K562 (cell line): ENCODE measurements around the gene PIGQ. TPM values are rescaled to one million over a fixed set of nuclear protein-coding genes. Genes with fewer than 3 reads are reported as not detected.

Experiments used
- ATAC-seq: fragments of 200-7000 bp; cut with Tn5 transposase; 3 replicates; pipeline ENCODE4 v1.9.1; 2020; ENCODE audit warnings: moderate library complexity
- BruUV-seq: library from RNA; stranded (reverse); fragments of 400-500 nt; replicated peaks from 2 replicates; lab custom pipeline; 2021; lab: Mats Ljungman, UMichigan
- CTCF ChIA-PET: fragments of 300-600 bp; formaldehyde crosslinking; extraction: SDS; loops from one replicate; lab custom pipeline; 2021; ENCODE audit warnings: low intra/inter-chr PET ratio; lab: Yijun Ruan, JAX
- POLR2A ChIA-PET: fragments of 300-600, 350-650 bp; sonication (Branson Sonifier 250); formaldehyde crosslinking; extraction: SDS; loops from one replicate; lab custom pipeline; 2021; ENCODE audit warnings: antibody characterized with exemption, inconsistent platforms; lab: Yijun Ruan, JAX
- DNase-seq, 4 experiments: peaks; one replicate each; pipeline versions ENCODE4 v3.0.0 to v3.0.0-alpha.2; 2011 to 2018; ENCODE audit warnings: low spot score in 3 of 4, mixed read lengths in 3 of 4; ENCODE audit errors: extremely low read depth in 1 of 4
- FAIRE-seq: peaks from 2 replicates; lab custom pipeline; 2011; peaks lifted over from hg19 to GRCh38; lab: Jason Lieb, UNC
- H2AFZ ChIP-seq: 2 replicates; pipeline ENCODE4 v1.6.0; 2011; ENCODE audit warnings: low read depth, low read length, control low read depth, inconsistent platforms
- H3K27ac ChIP-seq: fragments of 200-600 bp; 3 replicates; pipeline ENCODE4 v1.8.0; 2011; ENCODE audit warnings: low read depth, mild to moderate bottlenecking, control low read depth, inconsistent platforms, low read length, moderate library complexity, mixed read lengths; ENCODE audit errors: extremely low read depth
- H3K27me3 ChIP-seq, 2 experiments: fragments of 300-600 bp in 1 of 2; 2 replicates in 1 of 2; 3 replicates in 1 of 2; pipeline versions ENCODE4 v1.6.0 to v1.8.0; 2011; ENCODE audit warnings: inconsistent platforms in 2 of 2, low read length in 2 of 2, mild to moderate bottlenecking in 1 of 2, mixed read lengths in 1 of 2, moderate library complexity in 1 of 2; ENCODE audit not compliant: control insufficient read depth in 2 of 2, insufficient read depth in 2 of 2
- H3K36me3 ChIP-seq: fragments of 300-600 bp; 3 replicates; pipeline ENCODE4 v1.8.0; 2011; ENCODE audit warnings: mild to moderate bottlenecking, low read length, inconsistent platforms; ENCODE audit not compliant: control insufficient read depth, insufficient read depth
- H3K4me1 ChIP-seq, 2 experiments: fragments of 200-600 bp in 1 of 2; replicated peaks in 1 of 2; 2 replicates in 1 of 2; 3 replicates in 1 of 2; pipeline versions ENCODE4 v1.5.1 to v1.8.0; 2011; ENCODE audit warnings: inconsistent platforms in 2 of 2, low read length in 2 of 2, mild to moderate bottlenecking in 1 of 2, mixed read lengths in 1 of 2, moderate library complexity in 1 of 2; ENCODE audit not compliant: control insufficient read depth in 2 of 2, insufficient read depth in 2 of 2
- H3K4me2 ChIP-seq: 2 replicates; pipeline ENCODE4 v1.6.1; 2011; ENCODE audit warnings: low read length, control low read depth, inconsistent platforms, mixed read lengths; ENCODE audit not compliant: insufficient read depth
- H3K4me3 ChIP-seq: fragments of 200-600 bp; sonication (generic), shearing (Covaris generic); 2 replicates; pipeline ENCODE4 v1.5.1; 2016; ENCODE audit warnings: control low read depth, inconsistent platforms
- H3K79me2 ChIP-seq: fragments of 200-600 bp; 3 replicates; pipeline ENCODE4 v1.8.0; 2011; ENCODE audit warnings: low read length, inconsistent platforms; ENCODE audit not compliant: control insufficient read depth, insufficient read depth
- H3K9ac ChIP-seq, 2 experiments: 2 replicates each; pipeline versions ENCODE4 v1.6.0 to v1.6.1; 2011; ENCODE audit warnings: low read depth in 2 of 2, low read length in 2 of 2, control low read depth in 1 of 2, inconsistent platforms in 1 of 2, mild to moderate bottlenecking in 1 of 2, mixed read lengths in 1 of 2; ENCODE audit not compliant: insufficient read depth in 1 of 2
- H3K9me1 ChIP-seq: one replicate; pipeline ENCODE4 v1.6.0; 2011; ENCODE audit warnings: inconsistent platforms, mild to moderate bottlenecking, low read length, moderate library complexity; ENCODE audit not compliant: control insufficient read depth, insufficient read depth
- H3K9me3 ChIP-seq: replicated peaks from 2 replicates; pipeline ENCODE4 v1.5.1; 2011; ENCODE audit warnings: low read depth, low read length, inconsistent platforms; ENCODE audit not compliant: control insufficient read depth, insufficient read depth
- H4K20me1 ChIP-seq: replicated peaks from 2 replicates; pipeline ENCODE4 v1.6.1; 2011; ENCODE audit warnings: low read length, inconsistent platforms, mixed read lengths; ENCODE audit not compliant: control insufficient read depth, insufficient read depth
- CHD2 ChIP-seq: IDR thresholded peaks from 2 replicates; pipeline ENCODE4 v1.6.1; 2011; ENCODE audit warnings: low read depth, low read length
- CTBP1 ChIP-seq: fragments of 450-650 bp; IDR thresholded peaks from 2 replicates; pipeline ENCODE4 v1.6.1; 2016; ENCODE audit warnings: borderline replicate concordance
- EGR1 ChIP-seq: fragments of 450-650 bp; conservative IDR thresholded peaks from 2 replicates; pipeline ENCODE4 v1.6.1; 2017; ENCODE audit warnings: mild to moderate bottlenecking
- GATA2 ChIP-seq: sonication (generic); formaldehyde crosslinking; IDR thresholded peaks from 2 replicates; pipeline ENCODE4 v1.4.0; 2020; ENCODE audit warnings: mild to moderate bottlenecking, missing genetic modification reagents
- GTF2B ChIP-seq: IDR thresholded peaks from 2 replicates; pipeline ENCODE4 v1.6.1; 2011; ENCODE audit not compliant: insufficient read length; ENCODE audit errors: extremely low read depth
- HINFP ChIP-seq: fragments of 450-650 bp; conservative IDR thresholded peaks from 2 replicates; pipeline ENCODE4 v1.6.1; 2016; ENCODE audit warnings: missing genetic modification characterization, low read depth, mild to moderate bottlenecking, control low read depth, missing compliant biosample characterization
- KDM4B ChIP-seq, 2 experiments: fragments of 450-650 bp in 1 of 2; sonication (generic) in 1 of 2; IDR thresholded peaks; 2 replicates each; pipeline ENCODE4 v1.6.1; 2016 to 2017; ENCODE audit warnings: borderline replicate concordance in 2 of 2, antibody characterized with exemption in 1 of 2, low read depth in 1 of 2, mild to moderate bottlenecking in 1 of 2
- KLF16 ChIP-seq: IDR thresholded peaks from 2 replicates; pipeline ENCODE4 v1.6.1; 2016; ENCODE audit warnings: antibody characterized with exemption
- LEF1 ChIP-seq: fragments of 450-650 bp; IDR thresholded peaks from 2 replicates; pipeline ENCODE4 v1.6.1; 2016; ENCODE audit warnings: mild to moderate bottlenecking
- SMAD4 ChIP-seq: fragments of 250-450 bp; sonication (Bioruptor Pico); conservative IDR thresholded peaks from 2 replicates; pipeline ENCODE4 v1.8.0; 2021; ENCODE audit warnings: inconsistent platforms, mild to moderate bottlenecking, moderate library complexity
- TEAD1 ChIP-seq, 2 experiments: fragments of 450-650 bp in 1 of 2; sonication (generic) in 1 of 2; formaldehyde crosslinking; IDR thresholded peaks; 2 replicates each; pipeline versions ENCODE4 v1.4.0 to v1.8.0; 2020 to 2022; ENCODE audit warnings: mild to moderate bottlenecking in 2 of 2, missing genetic modification reagents in 1 of 2
- VEZF1 ChIP-seq: fragments of 200-800 bp; sonication (Bioruptor generic); IDR thresholded peaks from 2 replicates; pipeline ENCODE4 v1.6.1; 2017; ENCODE audit warnings: missing genetic modification characterization, missing compliant biosample characterization
- WGBS: fragments of 100-300 bp; shearing (Covaris generic); methylation state at CpG from one replicate; pipeline ENCODE4 v1.1.6; 2016; ENCODE audit warnings: low coverage, mixed read lengths; ENCODE audit not compliant: insufficient coverage; ENCODE audit errors: missing lambda C conversion rate; 5-methylcytosine and 5-hydroxymethylcytosine counted together
- in situ Hi-C: fragments of 300-500 bp; cut with MboI; formaldehyde crosslinking; loops from 4 replicates; pipeline ENCODE4 v1.15.0; 2018; ENCODE audit warnings: inconsistent platforms, mixed read lengths
- intact Hi-C: fragments of 100-400 bp; cut with micrococcal nuclease; formaldehyde crosslinking; loops from 2 replicates; pipeline ENCODE4 v1.14.2; 2022
- polyA plus RNA-seq, 8 experiments: library from polyadenylated mRNA; depleted of rRNA in 4 of 8; stranded (reverse) in 5 of 8; unstranded in 3 of 8; fragments of >200 nt; fragmentation: Nextera tagmentation in 2 of 8; fragmentation: Illumina TruSeq in 1 of 8; extraction: Ambion mirVana in 2 of 8; extraction: Trizol in 1 of 8; gene quantifications; 2 replicates each; pipeline versions ENCODE4 v1.2.1 to v1.2.3, GENCODE V29; 2011 to 2014; ENCODE audit warnings: inconsistent platforms in 1 of 8, missing spikeins in 1 of 8
- total RNA-seq, 7 experiments: library from RNA; depleted of rRNA in 6 of 7; stranded (reverse); fragments of >200 nt in 6 of 7; fragmentation: Illumina TruSeq in 2 of 7; extraction: Trizol in 2 of 7; gene quantifications; 2 replicates each; pipeline versions ENCODE4 v1.2.1 to v1.2.3, GENCODE V29; 2011 to 2021; ENCODE audit warnings: low replicate concordance in 1 of 7
- TF ChIP-seq, protein P1 (sequence below): fragments of 450-650 bp; IDR thresholded peaks from 2 replicates; pipeline ENCODE4 v1.6.1; 2018; ENCODE audit not compliant: partially characterized antibody
- TF ChIP-seq, protein P2 (sequence below): IDR thresholded peaks from 3 replicates; pipeline ENCODE4 v1.6.1; 2011; ENCODE audit warnings: borderline replicate concordance, mild to moderate bottlenecking; ENCODE audit not compliant: insufficient read length, insufficient read depth

Gene PIGQ
- total and polyA plus RNA-seq, 9 of the 15 experiments (the other 6 are each of a cell fraction or from before 2014, with no cell fraction given), result 0.20 to 49.6 (median 11.7) TPM

DNA sequence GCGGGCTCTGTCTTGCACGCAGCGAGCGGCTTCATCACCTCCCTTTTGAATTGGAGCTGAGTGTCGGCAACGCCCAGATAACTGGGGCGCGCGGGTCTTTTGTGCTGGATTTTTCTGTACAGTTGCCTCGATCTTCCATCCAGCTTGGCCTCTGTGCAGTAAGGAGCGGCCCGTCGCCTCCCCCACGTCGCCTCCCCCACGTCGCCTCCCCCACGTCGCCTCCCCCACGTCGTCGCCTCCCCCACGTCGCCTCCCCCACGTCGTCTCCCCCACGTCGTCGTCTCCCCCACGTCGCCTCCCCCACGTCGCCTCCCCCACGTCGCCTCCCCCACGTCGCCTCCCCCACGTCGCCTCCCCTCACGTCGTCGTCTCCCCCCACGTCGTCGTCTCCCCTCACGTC, 25.3 kb upstream of the PIGQ start:
- FAIRE-seq (no peak), ATAC-seq (no peak), DNase-seq (peak in 2 of 4 experiments; percentile 56 to 67)
- Histone ChIP-seq H3K9ac (no peak overlapping the region), H3K79me2 (peaks cover 78% of the 10 kb centered on the region), H3K27me3 (no peaks in the 10 kb centered on the region), H3K27ac (no peak overlapping the region), H3K36me3 (peaks cover 69% of the 10 kb centered on the region; the same call in 1 of the 3 replicates), H3K4me2 (no peak overlapping the region), H3K4me3 (no peak overlapping the region), H2AFZ (no peak overlapping the region), H4K20me1 (0 out of 2 replicates have a peak, but pooled peaks cover 7% of the 10 kb centered on the region), H3K9me3 (no peaks in the 10 kb centered on the region), H3K4me1 (peaks cover 0 to 69% of the 10 kb centered on the region in 2 experiments; a peak in 3 of 5 replicates)
- intact Hi-C loops (no loop called here), in situ Hi-C loops (no loop called here)
- ChIA-PET CTCF (no interaction called here), POLR2A (interaction anchor here (1.0 kb wide), 1 partner anchor 15 kb away, joined by 3 read pairs; no protein-coding TSS in a partner anchor)
- 82% methylated on average over 10 of the region's 46 CpGs for WGBS
- TF ChIP-seq VEZF1 (CRISPR knock-in tag), result peak; percentile 59
- TF ChIP-seq GATA2 (CRISPR knock-in tag), result no peak
- no peak for TF ChIP-seq LEF1
- TF ChIP-seq, protein P1, sequence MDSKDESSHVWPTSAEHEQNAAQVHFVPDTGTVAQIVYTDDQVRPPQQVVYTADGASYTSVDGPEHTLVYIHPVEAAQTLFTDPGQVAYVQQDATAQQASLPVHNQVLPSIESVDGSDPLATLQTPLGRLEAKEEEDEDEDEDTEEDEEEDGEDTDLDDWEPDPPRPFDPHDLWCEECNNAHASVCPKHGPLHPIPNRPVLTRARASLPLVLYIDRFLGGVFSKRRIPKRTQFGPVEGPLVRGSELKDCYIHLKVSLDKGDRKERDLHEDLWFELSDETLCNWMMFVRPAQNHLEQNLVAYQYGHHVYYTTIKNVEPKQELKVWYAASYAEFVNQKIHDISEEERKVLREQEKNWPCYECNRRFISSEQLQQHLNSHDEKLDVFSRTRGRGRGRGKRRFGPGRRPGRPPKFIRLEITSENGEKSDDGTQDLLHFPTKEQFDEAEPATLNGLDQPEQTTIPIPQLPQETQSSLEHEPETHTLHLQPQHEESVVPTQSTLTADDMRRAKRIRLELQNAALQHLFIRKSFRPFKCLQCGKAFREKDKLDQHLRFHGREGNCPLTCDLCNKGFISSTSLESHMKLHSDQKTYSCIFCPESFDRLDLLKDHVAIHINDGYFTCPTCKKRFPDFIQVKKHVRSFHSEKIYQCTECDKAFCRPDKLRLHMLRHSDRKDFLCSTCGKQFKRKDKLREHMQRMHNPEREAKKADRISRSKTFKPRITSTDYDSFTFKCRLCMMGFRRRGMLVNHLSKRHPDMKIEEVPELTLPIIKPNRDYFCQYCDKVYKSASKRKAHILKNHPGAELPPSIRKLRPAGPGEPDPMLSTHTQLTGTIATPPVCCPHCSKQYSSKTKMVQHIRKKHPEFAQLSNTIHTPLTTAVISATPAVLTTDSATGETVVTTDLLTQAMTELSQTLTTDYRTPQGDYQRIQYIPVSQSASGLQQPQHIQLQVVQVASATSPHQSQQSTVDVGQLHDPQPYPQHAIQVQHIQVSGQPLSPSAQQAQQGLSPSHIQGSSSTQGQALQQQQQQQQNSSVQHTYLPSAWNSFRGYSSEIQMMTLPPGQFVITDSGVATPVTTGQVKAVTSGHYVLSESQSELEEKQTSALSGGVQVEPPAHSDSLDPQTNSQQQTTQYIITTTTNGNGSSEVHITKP, result no peak
- TF ChIP-seq, protein P2, sequence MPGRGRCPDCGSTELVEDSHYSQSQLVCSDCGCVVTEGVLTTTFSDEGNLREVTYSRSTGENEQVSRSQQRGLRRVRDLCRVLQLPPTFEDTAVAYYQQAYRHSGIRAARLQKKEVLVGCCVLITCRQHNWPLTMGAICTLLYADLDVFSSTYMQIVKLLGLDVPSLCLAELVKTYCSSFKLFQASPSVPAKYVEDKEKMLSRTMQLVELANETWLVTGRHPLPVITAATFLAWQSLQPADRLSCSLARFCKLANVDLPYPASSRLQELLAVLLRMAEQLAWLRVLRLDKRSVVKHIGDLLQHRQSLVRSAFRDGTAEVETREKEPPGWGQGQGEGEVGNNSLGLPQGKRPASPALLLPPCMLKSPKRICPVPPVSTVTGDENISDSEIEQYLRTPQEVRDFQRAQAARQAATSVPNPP, result no peak
- no peak for TF ChIP-seq KDM4B (IDR thresholded peaks at IDR 0.05; ENCODE audit: borderline replicate concordance in 2 of 2, low read depth in 1 of 2)
- TF ChIP-seq EGR1, result peak; percentile 37; the same call in 1 of the 2 replicates
- no peak for TF ChIP-seq SMAD4 (CRISPR knock-in tag)
- no peak for TF ChIP-seq CHD2
- no peak for TF ChIP-seq CTBP1
- no peak for TF ChIP-seq GTF2B
- TF ChIP-seq KLF16, result peak; percentile 59; the same call in 1 of the 2 replicates
- no peak for TF ChIP-seq HINFP (tag)
- no peak for TF ChIP-seq TEAD1 (CRISPR knock-in tag; IDR thresholded peaks at IDR 0.05)
- TF ChIP-seq, all 486 proteins: peak for 3
- peaks cover 4% of the 10 kb centered on the region for H3K9me1 ChIP-seq
- BruUV-seq, result no TSS peak
